G401.6 (cell line): Measurements from ENCODE around the gene DDR1.
"Not testable (repeated sequence)": the region's sequence is repeated elsewhere in the genome, so short reads cannot be mapped to it uniquely, and the experiment has no call there.

ENCODE experiments used
- FAIRE-seq: peaks from 2 replicates; lab custom pipeline; 2012; peaks lifted over from hg19 to GRCh38; lab: Jason Lieb, UNC

The DDR1 gene

GRCh38 chr6:30894935-30895334, 10.6 kb downstream of the DDR1 start:
- FAIRE-seq = no peak

GRCh38 chr6:30895343-30895742, 11.0 kb downstream of the DDR1 start:
- no peak for FAIRE-seq

GRCh38 chr6:30896541-30896940, 12.2 kb downstream of the DDR1 start:
- no peak for FAIRE-seq

GRCh38 chr6:30897882-30898281, 13.6 kb downstream of the DDR1 start:
- FAIRE-seq = no peak

GRCh38 chr6:30898750-30899360, 14.5 kb downstream of the DDR1 start:
- no peak for FAIRE-seq

- FAIRE-seq = no peak
Observed at GRCh38 chr6:30900863-30901417, 16.6 kb downstream of the DDR1 start.

- FAIRE-seq = no peak
Observed at GRCh38 chr6:30901436-30901835, 17.1 kb downstream of the DDR1 start.

GRCh38 chr6:30902196-30902595, 17.9 kb downstream of the DDR1 start:
- not testable (repeated sequence) for FAIRE-seq

- no peak for FAIRE-seq
Observed at GRCh38 chr6:30902709-30903108, 18.4 kb downstream of the DDR1 start.

GRCh38 chr6:30903236-30903635, 18.9 kb downstream of the DDR1 start:
- no peak for FAIRE-seq

GRCh38 chr6:30907290-30907757, 23.0 kb downstream of the DDR1 start:
- FAIRE-seq = not testable (repeated sequence)

- peak; percentile 89 for FAIRE-seq
Observed at GRCh38 chr6:30907758-30908591, 23.7 kb downstream of the DDR1 start, which contains the start of gene GTF2H4. TSS of gene GTF2H4 (plus strand) at chr6:30908207.

- FAIRE-seq = no peak
Observed at GRCh38 chr6:30908700-30909099, 24.4 kb downstream of the DDR1 start.

GRCh38 chr6:30910473-30910872, 26.2 kb downstream of the DDR1 start:
- not testable (repeated sequence) for FAIRE-seq

GRCh38 chr6:30912746-30913520, 28.6 kb downstream of the DDR1 start:
- no peak for FAIRE-seq

- no peak for FAIRE-seq
Observed at GRCh38 chr6:30913721-30914075, 29.4 kb downstream of the DDR1 start.

- no peak for FAIRE-seq
Observed at GRCh38 chr6:30914076-30914853, 29.9 kb downstream of the DDR1 start, which contains the start of gene VARS2. TSS of gene VARS2 (plus strand) at chr6:30914238. CDS start at chr6:30914837, 599 bp downstream.

GRCh38 chr6:30914854-30915590, 30.7 kb downstream of the DDR1 start:
- no peak for FAIRE-seq

GRCh38 chr6:30915591-30915946, 31.2 kb downstream of the DDR1 start:
- peak; percentile 76 for FAIRE-seq

GRCh38 chr6:30917041-30917440, 32.7 kb downstream of the DDR1 start:
- FAIRE-seq = no peak

GRCh38 chr6:30917487-30917886, 33.2 kb downstream of the DDR1 start:
- FAIRE-seq = no peak
